Erythroblast (primary cell): ENCODE measurements around the gene PRMT7.

Experiments used
- GATA1 ChIP-seq: IDR thresholded peaks from 2 replicates; pipeline ENCODE4 v1.6.1; 2011; ENCODE audit warnings: low read depth, mild to moderate bottlenecking, control low read depth, low read length, moderate library complexity
- POLR2A ChIP-seq: IDR thresholded peaks from 2 replicates; pipeline ENCODE4 v1.6.1; 2011; ENCODE audit warnings: mild to moderate bottlenecking, low read length

- TF ChIP-seq POLR2A, result no peak
- no peak for TF ChIP-seq GATA1
Observed at GRCh38 chr16:68383858-68384257, 73.0 kb downstream of the PRMT7 start.
